ENCODE measurements around the gene NACC2. TPM values are rescaled to one million over a fixed set of nuclear protein-coding genes. Genes with fewer than 3 reads are reported as not detected.
A peak's percentile ranks its signal among the peaks of the same experiment; 100 is the strongest.

Gene NACC2
- total and polyA plus RNA-seq, 10 donors = 2.1 to 34.9 (median 23.7) TPM

DNA sequence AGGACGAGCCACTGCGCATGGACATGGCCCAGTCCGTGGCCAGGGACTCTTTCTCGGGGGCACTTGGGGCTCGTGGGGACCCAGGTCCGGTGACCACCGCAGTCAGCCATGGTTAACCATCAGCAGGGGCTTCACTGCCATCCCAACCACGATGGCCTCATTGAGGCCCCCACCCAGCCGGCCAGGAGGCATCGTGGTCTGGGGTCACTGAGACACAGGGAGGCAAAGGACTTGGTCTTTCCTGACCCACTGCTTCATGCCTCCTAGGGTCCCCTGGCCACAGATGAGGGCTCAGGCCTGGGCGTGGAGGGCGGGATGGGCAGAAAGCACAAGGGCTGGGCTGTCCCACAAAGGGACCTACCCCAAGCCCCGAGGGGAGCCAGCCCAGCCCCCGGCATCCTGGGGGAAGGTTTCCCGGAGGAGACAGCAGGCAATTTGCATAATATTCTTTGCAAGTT is 6.6 kb downstream of the NACC2 start:
- Histone ChIP-seq H3K27me3 (replicated peaks in 1 of 7) (peaks cover 0 to 24% (median 0%) of the 10 kb centered on the region in 7 donors), H3K4me1 (peaks cover 37 to 99% (median 75%) of the 10 kb centered on the region in 6 donors), H3K27ac (peak overlapping the region in 4 of 8 donors; percentile 38 to 95 (median 62)), H3K36me3 (peaks cover 0 to 21% (median 0%) of the 10 kb centered on the region in 6 donors), H3K9me3 (no peaks in the 10 kb centered on the region), H3K4me3 (no peak overlapping the region)
- DNase-seq = no peak
- TF ChIP-seq POLR2A (IDR thresholded peaks at IDR 0.05) (no peak), POLR2AphosphoS5 (IDR thresholded peaks at IDR 0.05) (no peak)
- TF ChIP-seq, protein P1, sequence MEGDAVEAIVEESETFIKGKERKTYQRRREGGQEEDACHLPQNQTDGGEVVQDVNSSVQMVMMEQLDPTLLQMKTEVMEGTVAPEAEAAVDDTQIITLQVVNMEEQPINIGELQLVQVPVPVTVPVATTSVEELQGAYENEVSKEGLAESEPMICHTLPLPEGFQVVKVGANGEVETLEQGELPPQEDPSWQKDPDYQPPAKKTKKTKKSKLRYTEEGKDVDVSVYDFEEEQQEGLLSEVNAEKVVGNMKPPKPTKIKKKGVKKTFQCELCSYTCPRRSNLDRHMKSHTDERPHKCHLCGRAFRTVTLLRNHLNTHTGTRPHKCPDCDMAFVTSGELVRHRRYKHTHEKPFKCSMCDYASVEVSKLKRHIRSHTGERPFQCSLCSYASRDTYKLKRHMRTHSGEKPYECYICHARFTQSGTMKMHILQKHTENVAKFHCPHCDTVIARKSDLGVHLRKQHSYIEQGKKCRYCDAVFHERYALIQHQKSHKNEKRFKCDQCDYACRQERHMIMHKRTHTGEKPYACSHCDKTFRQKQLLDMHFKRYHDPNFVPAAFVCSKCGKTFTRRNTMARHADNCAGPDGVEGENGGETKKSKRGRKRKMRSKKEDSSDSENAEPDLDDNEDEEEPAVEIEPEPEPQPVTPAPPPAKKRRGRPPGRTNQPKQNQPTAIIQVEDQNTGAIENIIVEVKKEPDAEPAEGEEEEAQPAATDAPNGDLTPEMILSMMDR (IDR thresholded peaks at IDR 0.05 in 8 of 11, conservative IDR thresholded peaks at IDR 0.05 in 3 of 11) = no peak
- intact Hi-C loops (cut with DNase I; ENCODE audit: low total_unique reads) = loop anchor here (5.0 kb wide), 1 partner anchor 34 kb away; no protein-coding TSS in a partner anchor
- 55 to 84% (median 68%) methylated on average over 5 to 15 of the region's 15 CpGs for WGBS, 5 donors

- DNase-seq = no peak
Observed at GRCh38 chr9:136087741-136088480, 7.2 kb downstream of the NACC2 start.

DNA sequence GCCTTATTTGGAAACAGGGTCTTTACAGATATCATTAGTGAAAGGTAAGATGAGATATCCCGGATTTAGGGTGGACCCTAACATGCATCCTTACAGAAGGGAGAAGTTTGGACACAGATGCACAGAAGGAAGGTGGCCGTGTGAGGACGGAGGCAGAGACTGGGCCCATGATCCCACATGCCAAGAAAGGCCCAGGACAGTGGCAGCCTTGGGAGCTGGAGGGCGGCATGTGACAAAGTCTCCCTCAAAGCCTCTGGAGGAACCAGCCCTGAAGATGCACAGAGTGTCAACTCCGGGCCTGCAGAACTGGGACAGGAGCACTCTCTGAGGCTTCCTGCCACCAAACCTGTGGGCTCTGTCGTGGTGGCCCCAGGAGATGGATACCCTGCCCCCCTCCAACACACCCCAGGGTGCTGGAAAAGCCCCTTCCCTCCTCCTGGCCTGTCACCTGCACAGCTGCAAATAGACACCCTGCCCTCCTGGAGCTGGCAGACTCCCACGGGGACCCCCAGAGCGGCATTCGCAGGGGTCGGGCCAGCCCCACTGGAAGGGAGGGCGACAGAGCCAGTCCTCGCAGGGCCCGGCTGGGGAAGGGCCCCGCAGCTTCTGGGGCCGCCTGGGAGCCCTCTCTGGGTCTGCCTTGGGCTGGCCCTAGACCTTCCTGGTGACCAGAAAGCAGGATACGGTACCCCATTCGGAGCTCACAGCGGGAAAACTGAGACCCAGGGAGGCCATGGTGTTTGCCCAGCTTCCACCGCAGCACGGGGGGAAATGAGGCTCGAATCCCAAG is 7.9 kb downstream of the NACC2 start:
- no peak overlapping the region for H3K4me3 ChIP-seq
- intact Hi-C loops (cut with DNase I; ENCODE audit: low total_unique reads) = loop anchor here (5.0 kb wide), 1 partner anchor 35 kb away; no protein-coding TSS in a partner anchor
- peaks cover 0 to 27% (median 0%) of the 10 kb centered on the region in 6 donors for H3K36me3 ChIP-seq
- H3K9me3 ChIP-seq = no peaks in the 10 kb centered on the region
- WGBS, 5 donors = 82 to 88% (median 83%) methylated on average over 17 to 21 of the region's 21 CpGs
- no peak for TF ChIP-seq POLR2AphosphoS5 (IDR thresholded peaks at IDR 0.05)
- no peak for DNase-seq
- H3K27ac ChIP-seq = peak overlapping the region in 3 of 8 donors; percentile 18 to 59 (median 54)
- peaks cover 0 to 22% (median 0%) of the 10 kb centered on the region in 7 donors for H3K27me3 ChIP-seq (replicated peaks in 1 of 7)
- H3K4me1 ChIP-seq = peaks cover 29 to 99% (median 67%) of the 10 kb centered on the region in 6 donors

More at GRCh38 chr9:136087741-136088480, 7.2 kb downstream of the NACC2 start:
- H3K4me3 ChIP-seq = no peak overlapping the region
- peaks cover 31 to 99% (median 70%) of the 10 kb centered on the region in 6 donors for H3K4me1 ChIP-seq
- H3K36me3 ChIP-seq = peaks cover 0 to 27% (median 0%) of the 10 kb centered on the region in 6 donors
- 65 to 86% (median 79%) methylated on average over 17 to 24 of the region's 24 CpGs for WGBS, 5 donors
- TF ChIP-seq, protein P1 (IDR thresholded peaks at IDR 0.05 in 8 of 11, conservative IDR thresholded peaks at IDR 0.05 in 3 of 11) = no peak
- TF ChIP-seq POLR2AphosphoS5 (IDR thresholded peaks at IDR 0.05) = no peak
- TF ChIP-seq POLR2A (IDR thresholded peaks at IDR 0.05) = no peak
- no peak overlapping the region for H3K27ac ChIP-seq
- no peaks in the 10 kb centered on the region for H3K9me3 ChIP-seq
- intact Hi-C loops (cut with DNase I; ENCODE audit: low total_unique reads) = loop anchor here (5.0 kb wide), 1 partner anchor 34 kb away; no protein-coding TSS in a partner anchor
- peaks cover 0 to 22% (median 0%) of the 10 kb centered on the region in 7 donors for H3K27me3 ChIP-seq (replicated peaks in 1 of 7)

GRCh38 chr9:136086213-136086881 is 8.7 kb downstream of the NACC2 start:
- H3K4me1 ChIP-seq = peaks cover 37 to 99% (median 68%) of the 10 kb centered on the region in 6 donors
- 48 to 74% (median 58%) methylated on average over 21 to 24 of the region's 24 CpGs for WGBS, 5 donors
- intact Hi-C loops (cut with DNase I; ENCODE audit: low total_unique reads) = loop anchor here (5.0 kb wide), 1 partner anchor 36 kb away; no protein-coding TSS in a partner anchor
- no peaks in the 10 kb centered on the region for H3K9me3 ChIP-seq
- H3K27me3 ChIP-seq (replicated peaks in 1 of 7) = peaks cover 0 to 22% (median 0%) of the 10 kb centered on the region in 7 donors
- peak overlapping the region in 6 of 8 donors; percentile 18 to 59 (median 50) for H3K27ac ChIP-seq
- TF ChIP-seq, protein P1 (IDR thresholded peaks at IDR 0.05 in 8 of 11, conservative IDR thresholded peaks at IDR 0.05 in 3 of 11) = no peak
- no peak for TF ChIP-seq POLR2AphosphoS5 (IDR thresholded peaks at IDR 0.05)
- no peak for TF ChIP-seq POLR2A (IDR thresholded peaks at IDR 0.05)
- peak; percentile 67 for DNase-seq
- peaks cover 0 to 23% (median 0%) of the 10 kb centered on the region in 6 donors for H3K36me3 ChIP-seq
- H3K4me3 ChIP-seq = no peak overlapping the region
